Endothelial cell of umbilical vein (primary cell): ENCODE data around the gene ZNF106. TPM values are rescaled to one million over a fixed set of nuclear protein-coding genes. Genes with fewer than 3 reads are reported as not detected.

Experiments used
- BruUV-seq: library from RNA; stranded (reverse); fragments of 400-500 nt; replicated peaks from 2 replicates; lab custom pipeline; 2021; lab: Mats Ljungman, UMichigan
- CTCF ChIA-PET: fragments of 300-600, 350-600 bp; sonication (Branson Sonifier 250); formaldehyde crosslinking; loops from one replicate; lab custom pipeline; 2021; ENCODE audit warnings: antibody characterized with exemption, inconsistent platforms; lab: Charles Lee
- POLR2A ChIA-PET: fragments of 300-600, 350-600 bp; sonication (Branson Sonifier 250); formaldehyde crosslinking; loops from one replicate; lab custom pipeline; 2021; ENCODE audit warnings: antibody characterized with exemption, inconsistent platforms; lab: Charles Lee
- DNase-seq: peaks from one replicate; pipeline ENCODE4 v3.0.0-alpha.2; 2011; ENCODE audit warnings: low read depth, low spot score
- FAIRE-seq: peaks from 2 replicates; lab custom pipeline; 2011; peaks lifted over from hg19 to GRCh38; lab: Jason Lieb, UNC
- H2AFZ ChIP-seq: 2 replicates; pipeline ENCODE4 v1.6.0; 2012; ENCODE audit warnings: low read depth, low read length, control low read depth, inconsistent platforms
- H3K27ac ChIP-seq: 2 replicates; pipeline ENCODE4 v1.5.1; 2011; ENCODE audit warnings: low read depth, mild to moderate bottlenecking, control low read depth, low read length, moderate library complexity; ENCODE audit not compliant: insufficient read depth
- H3K27me3 ChIP-seq, 2 experiments: 2 replicates each; pipeline versions ENCODE4 v1.6.0 to v1.6.1; 2011; ENCODE audit warnings: low read length in 2 of 2, mixed read lengths in 1 of 2; ENCODE audit not compliant: control insufficient read depth in 2 of 2, insufficient read depth in 2 of 2
- H3K36me3 ChIP-seq, 2 experiments: 2 replicates in 1 of 2; 3 replicates in 1 of 2; pipeline ENCODE4 v1.5.1; 2011; ENCODE audit warnings: low read length in 2 of 2, mild to moderate bottlenecking in 1 of 2, moderate library complexity in 1 of 2; ENCODE audit not compliant: control insufficient read depth in 2 of 2, insufficient read depth in 2 of 2; ENCODE audit errors: extremely low read depth in 1 of 2
- H3K4me1 ChIP-seq: 3 replicates; pipeline ENCODE4 v1.5.1; 2011; ENCODE audit warnings: mild to moderate bottlenecking, low read length; ENCODE audit not compliant: control insufficient read depth, insufficient read depth; ENCODE audit errors: extremely low read depth
- H3K4me2 ChIP-seq: 2 replicates; pipeline ENCODE4 v1.6.1; 2011; ENCODE audit warnings: low read length, control low read depth, mixed read lengths; ENCODE audit not compliant: insufficient read depth
- H3K4me3 ChIP-seq, 3 experiments: fragments of 200-600 bp in 1 of 3; sonication (generic), shearing (Covaris generic) in 1 of 3; replicated peaks in 1 of 3; 2 replicates each; pipeline ENCODE4 v1.5.1; 2011 to 2016; ENCODE audit warnings: control low read depth in 3 of 3, low read length in 3 of 3, mild to moderate bottlenecking in 2 of 3, inconsistent platforms in 1 of 3, low read depth in 1 of 3, moderate library complexity in 1 of 3; ENCODE audit not compliant: insufficient read depth in 1 of 3
- H3K79me2 ChIP-seq: 2 replicates; pipeline ENCODE4 v1.6.0; 2012; ENCODE audit warnings: low read length, inconsistent platforms; ENCODE audit not compliant: control insufficient read depth, insufficient read depth
- H3K9ac ChIP-seq: replicated peaks from 2 replicates; pipeline ENCODE3; 2011; ENCODE audit warnings: low read length, control low read depth; ENCODE audit not compliant: insufficient read depth; ENCODE audit errors: extremely low read depth
- H3K9me1 ChIP-seq: replicated peaks from 3 replicates; pipeline ENCODE4 v1.6.0; 2011; ENCODE audit warnings: mild to moderate bottlenecking, low read length; ENCODE audit not compliant: control insufficient read depth, insufficient read depth; ENCODE audit errors: extremely low read depth
- H3K9me3 ChIP-seq: replicated peaks from 2 replicates; pipeline ENCODE4 v1.5.1; 2012; ENCODE audit warnings: low read length, inconsistent platforms; ENCODE audit not compliant: control insufficient read depth, insufficient read depth
- H4K20me1 ChIP-seq: replicated peaks from 2 replicates; pipeline ENCODE3; 2011; ENCODE audit warnings: mild to moderate bottlenecking, low read length; ENCODE audit not compliant: control insufficient read depth, insufficient read depth; ENCODE audit errors: extremely low read depth
- GATA2 ChIP-seq: IDR thresholded peaks from 2 replicates; pipeline ENCODE4 v1.7.0; 2011; ENCODE audit warnings: low read depth, mild to moderate bottlenecking, moderate library complexity, mixed read lengths, low read length; ENCODE audit not compliant: insufficient read length, insufficient read depth
- MAX ChIP-seq: IDR thresholded peaks from 2 replicates; pipeline ENCODE4 v1.6.1; 2011; ENCODE audit not compliant: insufficient read depth, insufficient read length
- dilution Hi-C: fragments of 300-500 bp; cut with MboI; formaldehyde crosslinking; loops from one replicate; pipeline ENCODE4 v1.15.0; 2019; ENCODE audit warnings: low sequenced_read_pairs; ENCODE audit not compliant: extremely low pct_ligation_motif_present
- intact Hi-C: fragments of 100-400 bp; cut with micrococcal nuclease; formaldehyde crosslinking; loops from one replicate; pipeline ENCODE4 v1.10.0; 2022
- polyA plus RNA-seq, 4 experiments: library from polyadenylated mRNA; depleted of rRNA in 3 of 4; stranded (reverse) in 3 of 4; unstranded in 1 of 4; fragments of >200 nt; gene quantifications; 2 replicates each; pipeline versions ENCODE4 v1.2.1 to v1.2.3, GENCODE V29; 2011 to 2012; ENCODE audit warnings: missing spikeins in 1 of 4
- total RNA-seq: library from RNA; stranded (reverse); gene quantifications from 2 replicates; pipeline ENCODE4 v1.2.3, GENCODE V29; 2021

ZNF106 gene
- total and polyA plus RNA-seq, 2 donors (not counting 3 experiments of a cell fraction or from before 2014, with no cell fraction given): 18.9 to 53.5 TPM

- peaks cover 0 to 2% of the 10 kb centered on the region in 2 experiments for H3K36me3 ChIP-seq
- peak overlapping the region; percentile 56 for H3K4me2 ChIP-seq
- dilution Hi-C loops: no loop called here
- no peaks in the 10 kb centered on the region for H4K20me1 ChIP-seq
- no peak for FAIRE-seq
- TF ChIP-seq MAX: no peak
- peak; percentile 26 for TF ChIP-seq GATA2
- H3K27me3 ChIP-seq: no peaks in the 10 kb centered on the region
- no peaks in the 10 kb centered on the region for H3K9me1 ChIP-seq
- H3K9ac ChIP-seq: peak overlapping the region; percentile 59
- no TSS peak for BruUV-seq
- DNase-seq: peak; percentile 40
- peak overlapping the region in 1 of 3 experiments; percentile 34 for H3K4me3 ChIP-seq
- H3K79me2 ChIP-seq: peaks cover 84% of the 10 kb centered on the region
- ChIA-PET CTCF (interaction anchor here (0.7 to 2.3 kb wide), 5 partner anchors 9 to 146 kb away, joined by 3 to 9 read pairs (median 5); partner anchors contain the start of gene ZNF106), POLR2A (interaction anchor here (0.6 kb wide), 1 partner anchor 64 kb away, joined by 4 read pairs; no protein-coding TSS in a partner anchor)
- H3K4me1 ChIP-seq: peaks cover 53% of the 10 kb centered on the region
- H3K9me3 ChIP-seq: no peaks in the 10 kb centered on the region
- intact Hi-C loops: no loop called here
- H3K27ac ChIP-seq: peak overlapping the region; percentile 89
- H2AFZ ChIP-seq: no peak overlapping the region
Measured at GRCh38 chr15:42499858-42500609, 9.1 kb upstream of the ZNF106 start.

- DNase-seq: peak; percentile 14
- POLR2A ChIA-PET: interaction anchor here (0.6 kb wide), 1 partner anchor 77 kb away, joined by 5 read pairs; the partner anchor contains the start of gene STARD9
- no peak for FAIRE-seq
Measured at GRCh38 chr15:42498212-42499068, 7.5 kb upstream of the ZNF106 start.

More at GRCh38 chr15:42498212-42499068, 7.5 kb upstream of the ZNF106 start:
- Histone ChIP-seq H3K79me2 (peaks cover 70% of the 10 kb centered on the region), H3K9ac (peak overlapping the region; percentile 34), H2AFZ (no peak overlapping the region), H3K4me3 (no peak overlapping the region), H3K27me3 (no peaks in the 10 kb centered on the region), H3K36me3 (peaks cover 0 to 2% of the 10 kb centered on the region in 2 experiments), H4K20me1 (no peaks in the 10 kb centered on the region), H3K9me1 (no peaks in the 10 kb centered on the region), H3K27ac (peak overlapping the region; percentile 89), H3K4me2 (peak overlapping the region; percentile 27), H3K9me3 (no peaks in the 10 kb centered on the region), H3K4me1 (peaks cover 64% of the 10 kb centered on the region)
- dilution Hi-C loops: no loop called here
- intact Hi-C loops: no loop called here
- BruUV-seq: no TSS peak
- CTCF ChIA-PET: interaction anchor here (0.9 to 2.3 kb wide), 4 partner anchors 7 to 113 kb away, joined by 3 to 9 read pairs (median 4); partner anchors contain the start of gene ZNF106
- no peak for TF ChIP-seq GATA2
